ENCODE data around the gene HAUS5. TPM values are rescaled to one million over a fixed set of nuclear protein-coding genes. Genes with fewer than 3 reads are reported as not detected.

Gene HAUS5
- total and polyA plus RNA-seq, 2 donors (not counting 1 experiment from before 2014, with no cell fraction given) = 32.2 to 42.8 TPM

DNA sequence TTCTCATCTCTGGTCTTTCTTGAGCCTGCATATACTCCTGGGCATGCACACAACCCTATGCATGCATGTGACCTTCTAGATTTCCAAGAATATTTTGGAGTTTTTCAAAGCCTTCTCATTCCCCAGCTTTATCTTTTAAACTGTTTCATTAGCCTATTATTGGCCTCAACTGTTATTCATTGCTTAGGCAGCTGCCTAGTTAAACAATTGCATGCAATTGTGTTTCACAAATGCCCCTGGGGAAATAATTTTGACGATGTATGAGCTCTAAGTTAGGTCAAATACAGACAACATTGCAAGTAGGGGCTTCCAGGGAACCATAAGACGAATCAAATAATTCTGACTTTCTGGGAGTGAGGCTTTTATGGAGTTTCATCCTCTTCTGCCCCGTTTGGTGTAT lies 51.4 kb downstream of the HAUS5 start:
- H2AFZ ChIP-seq (ENCODE audit: insufficient read depth, low read depth, low read length, poor library complexity, severe bottlenecking) = no peak overlapping the region
- no peak overlapping the region for H3K4me2 ChIP-seq (replicated peaks; ENCODE audit: low read depth, low read length, poor library complexity, severe bottlenecking)
- H3K36me3 ChIP-seq (replicated peaks in 1 of 2; ENCODE audit: control extremely low read depth in 1 of 2, control insufficient read depth in 1 of 2, extremely low read depth in 1 of 2, insufficient read depth in 2 of 2, low read length in 1 of 2) = peaks cover 2 to 41% of the 10 kb centered on the region in 2 experiments
- Mint-ChIP-seq H3K27me3 (no peaks in the 10 kb centered on the region), H3K9me3 (ENCODE audit: insufficient read depth) (no peaks in the 10 kb centered on the region), H3K27ac (no peak overlapping the region), H3K4me3 (no peak overlapping the region), H3K4me1 (no peaks in the 10 kb centered on the region)
- DNase-seq = no peak
- ChIA-PET CTCF (interaction anchor here (0.6 kb wide), 1 partner anchor 158 kb away, joined by 3 read pairs; no protein-coding TSS in a partner anchor), POLR2A (no interaction called here)
- no peak overlapping the region for H3K9ac ChIP-seq (ENCODE audit: low read length)
- peaks cover 4% of the 10 kb centered on the region for H3K79me2 ChIP-seq (ENCODE audit: control insufficient read depth, insufficient read depth, low read length)
- whole genome bisulfite sequencing (ENCODE audit: insufficient coverage) = 96% methylated on average over 3 of the region's 3 CpGs
- H3K27me3 ChIP-seq (replicated peaks in 1 of 4; ENCODE audit: control extremely low read depth in 1 of 4, control insufficient read depth in 3 of 4, insufficient read depth in 4 of 4, low read length in 3 of 4) = no peaks in the 10 kb centered on the region
- H3K9me3 ChIP-seq (ENCODE audit: control extremely low read depth in 1 of 3, control insufficient read depth in 2 of 3, insufficient read depth in 1 of 3, low read length in 2 of 3) = no peaks in the 10 kb centered on the region
- intact Hi-C loops (cut with micrococcal nuclease) = no loop called here
- H3K4me1 ChIP-seq (ENCODE audit: control insufficient read depth in 2 of 2, insufficient read depth in 2 of 2, low read length in 2 of 2) = no peaks in the 10 kb centered on the region
- no peak overlapping the region for H3K27ac ChIP-seq (ENCODE audit: low read length in 2 of 2)
- no peaks in the 10 kb centered on the region for H4K20me1 ChIP-seq (ENCODE audit: control insufficient read depth, insufficient read depth, low read length, poor library complexity, severe bottlenecking)
- H3K4me3 ChIP-seq (ENCODE audit: control extremely low read depth in 1 of 5, extremely low read depth in 1 of 5, insufficient read depth in 1 of 5, low read depth in 2 of 5, low read length in 4 of 5) = no peak overlapping the region
- no peak for ATAC-seq (ENCODE audit: low read depth)
- no peak for TF ChIP-seq EZH2 (IDR thresholded peaks at IDR 0.05; ENCODE audit: borderline replicate concordance, insufficient read depth, low read depth, low read length, poor library complexity, severe bottlenecking)

DNA sequence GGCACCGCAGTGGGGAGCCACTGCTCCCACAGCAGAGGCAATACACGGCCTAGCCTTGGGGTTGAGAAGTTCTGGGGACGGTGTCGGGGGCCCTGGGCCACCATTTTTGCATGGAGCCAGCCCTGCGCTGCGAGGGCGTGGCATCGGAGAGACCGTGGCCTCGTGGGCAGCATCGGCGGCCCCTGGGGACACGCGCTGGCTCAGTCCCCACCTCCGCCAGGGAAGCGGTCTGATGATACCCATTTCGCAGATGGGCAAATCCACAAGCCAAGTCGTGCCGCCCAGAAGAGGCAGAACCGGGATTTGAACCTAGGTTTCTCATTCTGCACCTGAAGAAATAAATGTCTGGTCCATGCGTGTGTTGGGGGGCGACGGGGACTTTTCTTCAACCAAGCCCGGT lies 52.6 kb downstream of the HAUS5 start:
- H3K27me3 Mint-ChIP-seq = peaks cover 6% of the 10 kb centered on the region
- intact Hi-C loops (cut with micrococcal nuclease) = no loop called here
- TF ChIP-seq, protein P1, sequence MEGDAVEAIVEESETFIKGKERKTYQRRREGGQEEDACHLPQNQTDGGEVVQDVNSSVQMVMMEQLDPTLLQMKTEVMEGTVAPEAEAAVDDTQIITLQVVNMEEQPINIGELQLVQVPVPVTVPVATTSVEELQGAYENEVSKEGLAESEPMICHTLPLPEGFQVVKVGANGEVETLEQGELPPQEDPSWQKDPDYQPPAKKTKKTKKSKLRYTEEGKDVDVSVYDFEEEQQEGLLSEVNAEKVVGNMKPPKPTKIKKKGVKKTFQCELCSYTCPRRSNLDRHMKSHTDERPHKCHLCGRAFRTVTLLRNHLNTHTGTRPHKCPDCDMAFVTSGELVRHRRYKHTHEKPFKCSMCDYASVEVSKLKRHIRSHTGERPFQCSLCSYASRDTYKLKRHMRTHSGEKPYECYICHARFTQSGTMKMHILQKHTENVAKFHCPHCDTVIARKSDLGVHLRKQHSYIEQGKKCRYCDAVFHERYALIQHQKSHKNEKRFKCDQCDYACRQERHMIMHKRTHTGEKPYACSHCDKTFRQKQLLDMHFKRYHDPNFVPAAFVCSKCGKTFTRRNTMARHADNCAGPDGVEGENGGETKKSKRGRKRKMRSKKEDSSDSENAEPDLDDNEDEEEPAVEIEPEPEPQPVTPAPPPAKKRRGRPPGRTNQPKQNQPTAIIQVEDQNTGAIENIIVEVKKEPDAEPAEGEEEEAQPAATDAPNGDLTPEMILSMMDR (IDR thresholded peaks at IDR 0.05) = no peak
- TF ChIP-seq EZH2 (IDR thresholded peaks at IDR 0.05; ENCODE audit: borderline replicate concordance, insufficient read depth, low read depth, low read length, poor library complexity, severe bottlenecking) = no peak
- no peaks in the 10 kb centered on the region for H3K4me1 Mint-ChIP-seq
- Histone ChIP-seq H3K27ac (ENCODE audit: low read length in 2 of 2) (no peak overlapping the region), H3K4me3 (ENCODE audit: control extremely low read depth in 1 of 5, extremely low read depth in 1 of 5, insufficient read depth in 1 of 5, low read depth in 2 of 5, low read length in 4 of 5) (no peak overlapping the region), H3K4me2 (replicated peaks; ENCODE audit: low read depth, low read length, poor library complexity, severe bottlenecking) (no peak overlapping the region), H3K36me3 (replicated peaks in 1 of 2; ENCODE audit: control extremely low read depth in 1 of 2, control insufficient read depth in 1 of 2, extremely low read depth in 1 of 2, insufficient read depth in 2 of 2, low read length in 1 of 2) (peaks cover 0 to 32% of the 10 kb centered on the region in 2 experiments), H3K79me2 (ENCODE audit: control insufficient read depth, insufficient read depth, low read length) (peaks cover 4% of the 10 kb centered on the region), H3K27me3 (replicated peaks in 1 of 4; ENCODE audit: control extremely low read depth in 1 of 4, control insufficient read depth in 3 of 4, insufficient read depth in 4 of 4, low read length in 3 of 4) (peaks cover 0 to 8% (median 2%) of the 10 kb centered on the region in 4 experiments), H2AFZ (ENCODE audit: insufficient read depth, low read depth, low read length, poor library complexity, severe bottlenecking) (no peak overlapping the region), H3K4me1 (ENCODE audit: control insufficient read depth in 2 of 2, insufficient read depth in 2 of 2, low read length in 2 of 2) (no peaks in the 10 kb centered on the region), H3K9ac (ENCODE audit: low read length) (no peak overlapping the region), H4K20me1 (ENCODE audit: control insufficient read depth, insufficient read depth, low read length, poor library complexity, severe bottlenecking) (no peaks in the 10 kb centered on the region), H3K9me3 (ENCODE audit: control extremely low read depth in 1 of 3, control insufficient read depth in 2 of 3, insufficient read depth in 1 of 3, low read length in 2 of 3) (no peaks in the 10 kb centered on the region)
- 96% methylated on average over 24 of the region's 24 CpGs for WGBS (ENCODE audit: insufficient coverage)
- no peak overlapping the region for H3K27ac Mint-ChIP-seq
- DNase-seq (no peak), ATAC-seq (ENCODE audit: low read depth) (no peak)
- ChIA-PET POLR2A (no interaction called here), CTCF (no interaction called here)
- H3K4me3 Mint-ChIP-seq = no peak overlapping the region
- no peaks in the 10 kb centered on the region for H3K9me3 Mint-ChIP-seq (ENCODE audit: insufficient read depth)

Measured in B cell (primary cell).